K562 (cell line): Measurements from ENCODE around the gene AK5. TPM values are rescaled to one million over a fixed set of nuclear protein-coding genes. Genes with fewer than 3 reads are reported as not detected.

Experiments used
- BACH1 ChIP-seq: fragments of 200-800 bp; sonication (Bioruptor generic); IDR thresholded peaks from 2 replicates; pipeline ENCODE4 v1.6.1; 2016; ENCODE audit warnings: missing genetic modification characterization, missing compliant biosample characterization
- BCLAF1 ChIP-seq, 2 experiments: fragments of 450-650 bp in 1 of 2; IDR thresholded peaks; 2 replicates each; pipeline ENCODE4 v1.6.1; 2011 to 2017; ENCODE audit warnings: low read depth in 2 of 2, antibody characterized with exemption in 1 of 2, borderline replicate concordance in 1 of 2, low read length in 1 of 2, mild to moderate bottlenecking in 1 of 2, mixed read lengths in 1 of 2; ENCODE audit not compliant: control insufficient read depth in 1 of 2
- FOXK2 ChIP-seq, 2 experiments: fragments of 450-650 bp; IDR thresholded peaks in 1 of 2; conservative IDR thresholded peaks in 1 of 2; 2 replicates each; pipeline ENCODE4 v1.6.1; 2016; ENCODE audit warnings: low read depth in 2 of 2, mild to moderate bottlenecking in 1 of 2
- HDAC1 ChIP-seq, 2 experiments: fragments of 450-650 bp; IDR thresholded peaks; 2 replicates each; pipeline ENCODE4 v1.6.1; 2016 to 2017; ENCODE audit warnings: inconsistent platforms in 1 of 2, mild to moderate bottlenecking in 1 of 2, moderate library complexity in 1 of 2
- L3MBTL2 ChIP-seq: fragments of 450-650 bp; IDR thresholded peaks from 2 replicates; pipeline ENCODE4 v1.6.1; 2016; ENCODE audit warnings: mild to moderate bottlenecking, moderate library complexity
- NCOA2 ChIP-seq, 2 experiments: fragments of 450-650 bp; IDR thresholded peaks; 2 replicates each; pipeline ENCODE4 v1.6.1; 2018; ENCODE audit warnings: mild to moderate bottlenecking in 2 of 2, moderate library complexity in 1 of 2; ENCODE audit not compliant: partially characterized antibody in 2 of 2
- NFRKB ChIP-seq: fragments of 450-650 bp; IDR thresholded peaks from 2 replicates; pipeline ENCODE4 v1.6.1; 2016; ENCODE audit warnings: low read depth
- RAD51 ChIP-seq: fragments of 450-650 bp; IDR thresholded peaks from 2 replicates; pipeline ENCODE4 v1.7.1; 2016; ENCODE audit warnings: low read depth, mild to moderate bottlenecking, borderline replicate concordance
- SMARCC2 ChIP-seq: fragments of 450-650 bp; IDR thresholded peaks from 2 replicates; pipeline ENCODE4 v1.6.1; 2017; ENCODE audit warnings: antibody characterized with exemption, moderate library complexity, mild to moderate bottlenecking, low read depth
- SRSF3 ChIP-seq: fragments of 200-400 bp; formaldehyde crosslinking; IDR thresholded peaks from 2 replicates; pipeline ENCODE4 v1.6.1; 2016; ENCODE audit warnings: mild to moderate bottlenecking, low read length, moderate library complexity; ENCODE audit not compliant: insufficient read depth
- XRCC3 ChIP-seq: fragments of 450-650 bp; IDR thresholded peaks from 2 replicates; pipeline ENCODE4 v1.6.1; 2017; ENCODE audit warnings: mild to moderate bottlenecking, moderate library complexity
- ZFP91 ChIP-seq: sonication (generic); formaldehyde crosslinking; IDR thresholded peaks from 2 replicates; pipeline ENCODE4 v1.8.0; 2022; ENCODE audit warnings: mild to moderate bottlenecking, missing genetic modification reagents
- polyA plus RNA-seq, 8 experiments: library from polyadenylated mRNA; depleted of rRNA in 4 of 8; stranded (reverse) in 5 of 8; unstranded in 3 of 8; fragments of >200 nt; fragmentation: Nextera tagmentation in 2 of 8; fragmentation: Illumina TruSeq in 1 of 8; extraction: Ambion mirVana in 2 of 8; extraction: Trizol in 1 of 8; gene quantifications; 2 replicates each; pipeline versions ENCODE4 v1.2.1 to v1.2.3, GENCODE V29; 2011 to 2014; ENCODE audit warnings: inconsistent platforms in 1 of 8, missing spikeins in 1 of 8
- total RNA-seq, 7 experiments: library from RNA; depleted of rRNA in 6 of 7; stranded (reverse); fragments of >200 nt in 6 of 7; fragmentation: Illumina TruSeq in 2 of 7; extraction: Trizol in 2 of 7; gene quantifications; 2 replicates each; pipeline versions ENCODE4 v1.2.1 to v1.2.3, GENCODE V29; 2011 to 2021; ENCODE audit warnings: low replicate concordance in 1 of 7
- TF ChIP-seq, protein P1 (sequence below), 2 experiments: fragments of 450-650 bp; formaldehyde crosslinking in 1 of 2; IDR thresholded peaks; 2 replicates each; pipeline versions ENCODE4 v1.4.0 to v1.6.1; 2014 to 2020; ENCODE audit warnings: mild to moderate bottlenecking in 2 of 2, borderline replicate concordance in 1 of 2, low read depth in 1 of 2

Gene AK5
- total and polyA plus RNA-seq, 9 of the 15 experiments (the other 6 are each of a cell fraction or from before 2014, with no cell fraction given): 0.06 TPM; not detected in 8

GRCh38 chr1:77347646-77348045, 65.8 kb downstream of the AK5 start (continued):
- TF ChIP-seq, protein P1, sequence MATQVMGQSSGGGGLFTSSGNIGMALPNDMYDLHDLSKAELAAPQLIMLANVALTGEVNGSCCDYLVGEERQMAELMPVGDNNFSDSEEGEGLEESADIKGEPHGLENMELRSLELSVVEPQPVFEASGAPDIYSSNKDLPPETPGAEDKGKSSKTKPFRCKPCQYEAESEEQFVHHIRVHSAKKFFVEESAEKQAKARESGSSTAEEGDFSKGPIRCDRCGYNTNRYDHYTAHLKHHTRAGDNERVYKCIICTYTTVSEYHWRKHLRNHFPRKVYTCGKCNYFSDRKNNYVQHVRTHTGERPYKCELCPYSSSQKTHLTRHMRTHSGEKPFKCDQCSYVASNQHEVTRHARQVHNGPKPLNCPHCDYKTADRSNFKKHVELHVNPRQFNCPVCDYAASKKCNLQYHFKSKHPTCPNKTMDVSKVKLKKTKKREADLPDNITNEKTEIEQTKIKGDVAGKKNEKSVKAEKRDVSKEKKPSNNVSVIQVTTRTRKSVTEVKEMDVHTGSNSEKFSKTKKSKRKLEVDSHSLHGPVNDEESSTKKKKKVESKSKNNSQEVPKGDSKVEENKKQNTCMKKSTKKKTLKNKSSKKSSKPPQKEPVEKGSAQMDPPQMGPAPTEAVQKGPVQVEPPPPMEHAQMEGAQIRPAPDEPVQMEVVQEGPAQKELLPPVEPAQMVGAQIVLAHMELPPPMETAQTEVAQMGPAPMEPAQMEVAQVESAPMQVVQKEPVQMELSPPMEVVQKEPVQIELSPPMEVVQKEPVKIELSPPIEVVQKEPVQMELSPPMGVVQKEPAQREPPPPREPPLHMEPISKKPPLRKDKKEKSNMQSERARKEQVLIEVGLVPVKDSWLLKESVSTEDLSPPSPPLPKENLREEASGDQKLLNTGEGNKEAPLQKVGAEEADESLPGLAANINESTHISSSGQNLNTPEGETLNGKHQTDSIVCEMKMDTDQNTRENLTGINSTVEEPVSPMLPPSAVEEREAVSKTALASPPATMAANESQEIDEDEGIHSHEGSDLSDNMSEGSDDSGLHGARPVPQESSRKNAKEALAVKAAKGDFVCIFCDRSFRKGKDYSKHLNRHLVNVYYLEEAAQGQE (IDR thresholded peaks at IDR 0.05; ENCODE audit: borderline replicate concordance): no peak
- TF ChIP-seq, protein P1 (CRISPR knock-in tag; IDR thresholded peaks at IDR 0.05; ENCODE audit: low read depth): no peak
- no peak; a peak in 1 of 4 replicates for TF ChIP-seq FOXK2 (conservative IDR thresholded peaks at IDR 0.05 in 1 of 2, IDR thresholded peaks at IDR 0.05 in 1 of 2; ENCODE audit: low read depth in 2 of 2)
- TF ChIP-seq L3MBTL2: peak; percentile 59
- peak; percentile 1; the same call in 1 of the 2 replicates for TF ChIP-seq RAD51
- TF ChIP-seq XRCC3: no peak
- TF ChIP-seq SMARCC2: no peak
- 0 out of 4 replicates have a peak, but pooled peaks of 1 of the 2 experiments have one; percentile 29 for TF ChIP-seq BCLAF1 (IDR thresholded peaks at IDR 0.05; ENCODE audit: borderline replicate concordance in 1 of 2, control insufficient read depth in 1 of 2, low read depth in 2 of 2, low read length in 1 of 2)
- no peak for TF ChIP-seq HDAC1 (IDR thresholded peaks at IDR 0.05)
- TF ChIP-seq SRSF3: no peak
- no peak for TF ChIP-seq ZFP91 (CRISPR knock-in tag)
- TF ChIP-seq BACH1 (tag): peak; percentile 90
- 0 out of 2 replicates have a peak, but pooled peaks have one; percentile 35 for TF ChIP-seq NFRKB
- TF ChIP-seq NCOA2 (IDR thresholded peaks at IDR 0.05; ENCODE audit: partially characterized antibody in 2 of 2): no peak
